Fibroblast of mammary gland (primary cell): ENCODE results near the gene NFKBIB.

Experiments
- DNase-seq: peaks from one replicate; pipeline ENCODE4 v3.0.0-alpha.2; 2010; ENCODE audit warnings: low read depth
- H3K4me3 ChIP-seq: 2 replicates; pipeline ENCODE4 v1.5.1; 2011; ENCODE audit warnings: low read depth, mild to moderate bottlenecking, low read length, moderate library complexity; ENCODE audit not compliant: control insufficient read depth
- TF ChIP-seq, protein P1 (sequence below): conservative IDR thresholded peaks from 2 replicates; pipeline ENCODE4 v1.5.1; 2011; ENCODE audit warnings: low read depth, low read length, inconsistent platforms; ENCODE audit not compliant: control insufficient read depth, insufficient read depth

Gene NFKBIB

DNA sequence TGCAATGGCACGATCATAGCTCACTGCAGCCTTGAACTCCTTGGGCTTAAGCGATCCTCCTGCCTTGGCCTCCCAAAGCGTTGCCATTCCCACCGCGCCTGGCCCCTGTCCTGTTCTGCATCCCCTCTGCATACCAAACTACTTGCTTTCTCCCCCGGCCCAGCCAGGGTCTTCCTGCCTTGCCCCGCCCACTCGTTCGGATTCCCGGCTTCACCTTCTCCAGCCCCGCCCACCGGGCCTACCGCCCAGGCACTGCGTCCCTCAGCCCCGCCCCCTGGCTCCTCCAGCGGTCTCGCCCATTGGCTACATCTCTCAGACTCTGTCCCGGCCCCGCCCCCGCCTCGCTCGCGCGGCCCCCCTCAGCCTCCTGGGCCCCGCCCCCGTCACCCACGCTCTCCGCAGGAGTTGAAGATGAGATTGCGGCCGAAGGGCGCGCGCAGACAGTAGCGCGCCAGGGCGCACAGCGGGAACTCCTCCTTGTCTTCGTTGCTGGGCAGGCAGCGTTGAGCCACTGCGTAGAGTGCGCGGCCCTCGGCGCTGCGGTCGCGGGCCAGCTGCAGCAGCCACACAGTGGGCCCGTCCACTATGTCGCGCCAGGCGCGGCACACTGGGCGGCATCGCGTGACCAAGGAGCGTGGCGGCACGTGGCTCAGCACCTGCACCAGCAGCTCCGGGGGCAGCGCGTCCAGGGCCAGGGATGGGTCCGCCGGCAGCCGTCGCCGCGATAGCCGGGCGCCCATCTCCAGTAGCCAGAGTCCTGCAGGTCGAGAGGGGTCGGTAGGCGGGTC is 50.0 kb downstream of the NFKBIB start:
- peak overlapping the region; percentile 16 for H3K4me3 ChIP-seq
- TF ChIP-seq, protein P1, sequence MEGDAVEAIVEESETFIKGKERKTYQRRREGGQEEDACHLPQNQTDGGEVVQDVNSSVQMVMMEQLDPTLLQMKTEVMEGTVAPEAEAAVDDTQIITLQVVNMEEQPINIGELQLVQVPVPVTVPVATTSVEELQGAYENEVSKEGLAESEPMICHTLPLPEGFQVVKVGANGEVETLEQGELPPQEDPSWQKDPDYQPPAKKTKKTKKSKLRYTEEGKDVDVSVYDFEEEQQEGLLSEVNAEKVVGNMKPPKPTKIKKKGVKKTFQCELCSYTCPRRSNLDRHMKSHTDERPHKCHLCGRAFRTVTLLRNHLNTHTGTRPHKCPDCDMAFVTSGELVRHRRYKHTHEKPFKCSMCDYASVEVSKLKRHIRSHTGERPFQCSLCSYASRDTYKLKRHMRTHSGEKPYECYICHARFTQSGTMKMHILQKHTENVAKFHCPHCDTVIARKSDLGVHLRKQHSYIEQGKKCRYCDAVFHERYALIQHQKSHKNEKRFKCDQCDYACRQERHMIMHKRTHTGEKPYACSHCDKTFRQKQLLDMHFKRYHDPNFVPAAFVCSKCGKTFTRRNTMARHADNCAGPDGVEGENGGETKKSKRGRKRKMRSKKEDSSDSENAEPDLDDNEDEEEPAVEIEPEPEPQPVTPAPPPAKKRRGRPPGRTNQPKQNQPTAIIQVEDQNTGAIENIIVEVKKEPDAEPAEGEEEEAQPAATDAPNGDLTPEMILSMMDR: no peak

DNA sequence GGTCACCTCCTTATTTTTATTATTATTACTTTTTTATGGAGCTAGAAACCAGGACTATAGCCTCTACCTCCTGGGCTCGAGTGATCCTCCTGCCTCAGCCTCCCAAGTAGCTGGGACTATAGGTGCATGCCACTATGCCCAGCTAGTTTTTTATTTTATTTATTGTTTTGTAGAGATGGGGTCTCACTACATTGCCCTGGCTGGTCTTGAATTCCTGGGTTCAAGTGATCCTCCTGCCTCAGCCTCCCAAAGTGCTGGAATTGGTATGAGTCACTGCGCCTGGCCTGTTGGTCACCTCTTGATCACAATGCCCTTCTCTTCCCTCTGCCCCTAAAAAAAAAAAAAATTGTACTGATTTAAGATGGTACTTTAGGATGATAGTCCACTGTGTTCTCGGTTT is 51.4 kb downstream of the NFKBIB start:
- DNase-seq: no peak
- TF ChIP-seq, protein P1: no peak
- no peak overlapping the region for H3K4me3 ChIP-seq

More for the DNA sequence above, 50.0 kb downstream of the NFKBIB start:
- peak; percentile 78 for DNase-seq

DNA sequence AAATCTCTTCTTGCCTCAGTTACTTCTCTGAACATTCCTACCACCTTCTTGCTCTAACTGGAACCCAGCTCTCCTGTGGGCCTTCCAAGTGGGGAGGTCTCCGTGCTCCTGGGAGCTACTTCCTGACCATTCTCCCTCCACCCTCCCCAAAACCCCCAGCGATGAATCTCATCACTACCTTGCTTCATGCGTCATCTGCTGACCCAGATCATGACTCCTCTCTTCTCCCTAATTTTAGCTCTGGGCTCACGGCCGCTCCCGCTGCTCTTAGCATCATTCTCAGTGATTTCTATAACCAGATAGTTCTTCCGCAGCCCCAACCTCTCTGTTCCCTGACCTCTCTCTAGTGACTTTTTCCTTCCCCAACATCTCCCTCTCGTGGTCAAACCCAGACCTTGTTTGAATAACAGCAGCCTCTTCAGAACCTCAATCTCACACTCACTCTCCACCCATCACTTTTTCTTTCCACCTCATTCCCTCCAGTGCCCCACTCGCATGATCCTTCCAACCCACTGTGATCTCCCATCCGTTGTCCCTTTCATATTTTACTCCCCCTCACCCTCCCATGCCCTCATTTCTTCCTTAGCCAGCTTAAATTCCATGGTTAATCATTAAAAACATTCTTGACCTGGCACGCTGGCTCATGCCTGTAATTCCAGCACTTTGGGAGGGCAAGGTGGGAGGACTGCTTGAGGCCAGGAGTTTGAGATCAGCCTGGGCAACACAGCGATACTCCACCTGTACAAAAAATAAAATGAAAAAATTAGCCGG is 52.8 kb downstream of the NFKBIB start:
- TF ChIP-seq, protein P1: no peak
- H3K4me3 ChIP-seq: no peak overlapping the region
- DNase-seq: no peak

DNA sequence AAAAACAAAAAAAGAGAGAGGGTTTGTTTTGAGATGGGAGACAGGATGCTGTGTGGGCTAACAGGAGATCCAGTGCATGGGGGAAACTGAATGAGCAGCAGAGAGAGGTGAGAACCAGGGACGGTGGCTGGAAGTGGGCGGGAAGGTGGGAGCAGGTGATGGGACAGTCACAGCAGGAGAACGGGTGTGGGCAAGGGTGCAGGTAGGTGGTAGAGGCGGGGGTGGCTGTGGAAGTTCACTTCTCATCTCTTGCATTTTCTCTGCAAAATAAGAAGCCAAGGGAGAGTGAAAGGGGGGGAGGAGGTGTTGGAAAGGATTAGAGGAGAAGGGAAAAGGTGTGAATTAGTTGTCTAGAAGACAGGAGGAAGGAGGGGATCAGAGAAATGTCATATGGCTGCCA is 53.9 kb downstream of the NFKBIB start:
- DNase-seq: no peak
- TF ChIP-seq, protein P1: no peak
- H3K4me3 ChIP-seq: no peak overlapping the region

DNA sequence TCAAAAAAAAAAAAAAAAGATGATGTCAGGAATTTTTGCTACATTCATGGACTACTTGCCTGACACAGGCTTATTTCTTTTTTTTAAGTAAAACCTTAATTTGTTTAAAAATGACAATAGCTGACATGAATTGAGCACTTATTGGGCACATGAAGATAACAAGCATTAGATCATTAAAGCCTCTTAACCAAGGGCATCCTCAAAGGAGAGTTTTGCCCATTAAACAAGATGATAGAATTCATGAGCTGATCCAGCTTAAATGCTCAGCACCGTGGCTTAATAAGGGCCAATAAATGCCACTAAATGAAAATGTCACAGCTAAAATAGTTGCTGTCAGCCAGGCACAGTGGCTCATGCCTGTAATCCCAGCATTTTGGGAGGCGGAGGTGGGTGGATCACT is 56.5 kb downstream of the NFKBIB start:
- TF ChIP-seq, protein P1: no peak
- DNase-seq: no peak
- no peak overlapping the region for H3K4me3 ChIP-seq

DNA sequence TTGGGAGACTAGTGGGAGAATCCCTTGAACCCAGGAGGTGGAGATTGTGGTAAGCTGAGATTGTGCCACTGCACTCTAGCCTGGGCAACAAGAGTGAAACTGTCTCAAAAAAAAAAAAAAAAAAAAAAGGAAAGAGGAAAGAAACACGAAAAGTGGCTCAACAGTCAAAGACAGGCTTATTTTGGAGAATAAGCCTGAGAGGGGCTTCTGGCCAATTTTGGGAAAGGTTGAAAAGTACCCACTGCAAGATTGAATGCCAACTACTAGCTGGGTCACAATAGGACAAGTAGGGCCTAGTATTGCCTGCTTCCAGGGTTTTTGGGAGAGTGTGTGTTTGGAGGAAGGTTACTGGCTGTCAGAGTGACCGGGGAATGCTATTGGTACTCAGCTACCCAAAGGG is 58.5 kb downstream of the NFKBIB start:
- DNase-seq: no peak
- TF ChIP-seq, protein P1: no peak

More for the DNA sequence above, 58.5 kb downstream of the NFKBIB start:
- H3K4me3 ChIP-seq: no peak overlapping the region
